Psoas muscle (tissue), 8 donors: Measurements from ENCODE around the gene GMPR2. TPM values are rescaled to one million over a fixed set of nuclear protein-coding genes. Genes with fewer than 3 reads are reported as not detected.

ENCODE experiments used
- ATAC-seq, 4 donors: fragments of 200-7000 bp; cut with Tn5 transposase; one replicate each; pipeline ENCODE4 v1.9.1; 2020; ENCODE audit warnings: moderate library complexity in 3 of 4, mild to moderate bottlenecking in 2 of 4
- DNase-seq, 2 donors: peaks; one replicate each; pipeline ENCODE4 v3.0.0-alpha.2; 2020
- H3K27ac ChIP-seq: fragments of 200-600 bp; one replicate; pipeline ENCODE4 v1.8.0; 2022
- H3K27me3 ChIP-seq, 3 donors: fragments of 200-600 bp in 1 of 3; one replicate each; pipeline versions ENCODE4 v1.6.1 to v1.8.0; 2013 to 2022; ENCODE audit warnings: low read length in 2 of 3, mild to moderate bottlenecking in 2 of 3, moderate library complexity in 1 of 3; ENCODE audit not compliant: insufficient read depth in 3 of 3
- H3K36me3 ChIP-seq, 2 donors: fragments of 200-600 bp in 1 of 2; one replicate each; pipeline versions ENCODE4 v1.6.1 to v1.8.0; 2013 to 2022; ENCODE audit warnings: low read depth in 1 of 2, mild to moderate bottlenecking in 1 of 2, moderate library complexity in 1 of 2; ENCODE audit not compliant: insufficient read depth in 1 of 2
- H3K4me1 ChIP-seq: fragments of 200-600 bp; one replicate; pipeline ENCODE4 v1.8.0; 2022
- H3K4me3 ChIP-seq: fragments of 200-600 bp; one replicate; pipeline ENCODE4 v1.8.0; 2022; ENCODE audit warnings: mild to moderate bottlenecking
- H3K9me3 ChIP-seq: fragments of 200-600 bp; one replicate; pipeline ENCODE4 v1.8.0; 2022
- CTCF ChIP-seq: fragments of 200-600 bp; IDR thresholded peaks from one replicate; pipeline ENCODE4 v1.8.0; 2022; ENCODE audit warnings: antibody characterized with exemption
- WGBS, 3 donors: extraction: QIAGEN DNeasy Blood & Tissue Kit; methylation state at CpG; one replicate each; pipeline versions ENCODE4 v1.1.6 to v1.1.7; 2013; 5-methylcytosine and 5-hydroxymethylcytosine counted together
- intact Hi-C, 2 donors: fragments of 100-400 bp; cut with DNase I; formaldehyde crosslinking; loops; one replicate each; pipeline versions ENCODE4 v1.11.0 to v1.14.2; 2022
- polyA plus RNA-seq, 3 donors: library from polyadenylated mRNA; stranded (reverse); fragments of 200-250 nt; gene quantifications; one replicate each; pipeline ENCODE4 v1.2.3, GENCODE V29; 2013
- total RNA-seq, 4 donors: library from RNA; stranded (reverse); fragmentation: NEBNext Ultra II Directional in 2 of 4; extraction: Animal tissue kit (Norgen Biotek cat#: 25700) in 2 of 4; gene quantifications; one replicate each; pipeline versions ENCODE4 v1.2.1 to v1.2.4, GENCODE V29; 2021 to 2023
- donor health status: healthy with polysubstance abuse.
- donor health status: DM: no; HTN: no; CAD: no; lungs with moderate emphysema.
- donor health status: Bipolar disorder and iron deficiency.
- donor health status: healthy.
- donor health status: DM: yes; HTN: yes; CAD: no.
- donor health status: DM: no; HTN: no; CAD: no.
- donor health status: DM: no; HTN: no; CAD: no.
- donor health status: DM: yes; HTN: yes; CAD: no.

GMPR2 gene
- total and polyA plus RNA-seq, 7 donors = 17.7 to 33.1 (median 24.0) TPM

DNA sequence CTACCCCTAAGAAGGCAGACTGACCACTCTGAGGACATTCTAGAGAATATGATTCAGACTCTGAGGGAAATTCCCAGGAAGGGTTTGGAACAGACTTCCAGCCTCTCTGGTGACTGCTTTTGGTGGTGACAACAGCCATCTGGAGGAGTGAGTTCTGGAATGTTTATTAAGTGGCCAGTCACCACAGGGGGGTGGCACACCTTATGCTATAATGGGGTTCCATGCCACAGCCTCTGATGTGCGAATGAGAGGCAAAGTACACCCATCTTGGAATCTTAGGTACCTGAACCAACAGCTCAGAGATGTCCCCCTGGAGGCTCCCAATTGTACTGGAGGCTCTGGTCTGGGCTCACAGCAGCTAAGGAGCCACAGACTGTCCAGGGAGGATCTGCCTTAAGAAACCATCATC lies 19.2 kb downstream of the GMPR2 start:
- Histone ChIP-seq H3K9me3 (no peaks in the 10 kb centered on the region), H3K36me3 (no peaks in the 10 kb centered on the region), H3K27me3 (no peaks in the 10 kb centered on the region), H3K4me1 (no peaks in the 10 kb centered on the region), H3K4me3 (no peak overlapping the region), H3K27ac (no peak overlapping the region)
- 85 to 100% (median 87%) methylated on average over 1 of the region's 1 CpG for WGBS, 3 donors
- TF ChIP-seq CTCF = no peak
- DNase-seq (no peak), ATAC-seq (no peak)
- intact Hi-C loops = no loop called here

DNA sequence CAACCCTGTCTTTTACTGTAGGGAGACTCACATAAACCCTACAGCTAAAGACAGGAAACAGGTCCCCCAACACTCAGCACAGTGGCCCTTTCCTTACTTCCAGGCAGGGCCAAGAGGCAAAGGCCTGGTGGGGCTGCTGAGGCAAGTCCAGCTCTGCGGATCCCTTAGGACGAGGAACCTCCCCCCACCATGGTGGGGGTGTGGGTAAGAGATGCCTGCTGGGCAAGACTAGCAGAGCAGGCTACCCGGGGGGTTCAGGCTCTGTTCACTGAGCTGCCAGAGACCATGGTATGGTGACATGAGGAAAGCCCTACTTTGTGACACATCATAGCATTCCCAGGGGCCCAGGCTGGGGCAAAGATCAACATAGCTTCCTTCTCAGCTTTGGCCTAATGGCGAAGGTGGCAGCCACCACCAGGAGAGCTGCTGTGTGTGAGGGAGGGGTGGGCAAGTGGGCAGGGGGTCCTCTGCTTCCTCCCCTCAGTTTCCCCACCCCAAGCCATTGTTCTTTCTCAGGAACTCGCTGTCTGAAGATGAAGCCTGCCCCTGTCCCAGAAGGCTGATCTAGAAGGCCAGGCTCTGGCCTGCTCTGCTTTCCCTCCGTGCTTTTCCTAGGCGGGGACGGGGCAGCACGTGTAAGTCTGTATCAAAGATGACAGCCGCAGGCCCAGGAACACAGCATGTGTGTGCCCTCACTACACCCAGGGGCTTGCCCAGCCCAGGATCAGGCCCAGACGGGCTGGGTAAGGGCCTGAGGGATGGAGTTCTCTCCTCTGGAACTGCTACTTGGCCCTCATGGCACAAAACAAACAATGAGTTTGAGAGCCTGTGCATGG lies 19.8 kb downstream of the GMPR2 start:
- DNase-seq = no peak
- no peak for TF ChIP-seq CTCF
- 78 to 80% (median 79%) methylated on average over 11 of the region's 11 CpGs for WGBS, 3 donors

GRCh38 chr14:24253936-24254335 lies 21.2 kb downstream of the GMPR2 start:
- Histone ChIP-seq H3K27ac (no peak overlapping the region), H3K4me1 (no peaks in the 10 kb centered on the region), H3K4me3 (no peak overlapping the region), H3K9me3 (no peaks in the 10 kb centered on the region), H3K36me3 (no peaks in the 10 kb centered on the region), H3K27me3 (no peaks in the 10 kb centered on the region)
- 85 to 87% (median 86%) methylated on average over 7 of the region's 7 CpGs for WGBS, 3 donors
- no peak for TF ChIP-seq CTCF
- intact Hi-C loops = no loop called here
- ATAC-seq (no peak), DNase-seq (no peak)

More for the DNA sequence above, 19.8 kb downstream of the GMPR2 start:
- H3K4me3 ChIP-seq = no peak overlapping the region
- H3K4me1 ChIP-seq = no peaks in the 10 kb centered on the region
- intact Hi-C loops = no loop called here
- H3K36me3 ChIP-seq = no peaks in the 10 kb centered on the region
- no peak for ATAC-seq
- no peak overlapping the region for H3K27ac ChIP-seq
- no peaks in the 10 kb centered on the region for H3K27me3 ChIP-seq
- H3K9me3 ChIP-seq = no peaks in the 10 kb centered on the region

DNA sequence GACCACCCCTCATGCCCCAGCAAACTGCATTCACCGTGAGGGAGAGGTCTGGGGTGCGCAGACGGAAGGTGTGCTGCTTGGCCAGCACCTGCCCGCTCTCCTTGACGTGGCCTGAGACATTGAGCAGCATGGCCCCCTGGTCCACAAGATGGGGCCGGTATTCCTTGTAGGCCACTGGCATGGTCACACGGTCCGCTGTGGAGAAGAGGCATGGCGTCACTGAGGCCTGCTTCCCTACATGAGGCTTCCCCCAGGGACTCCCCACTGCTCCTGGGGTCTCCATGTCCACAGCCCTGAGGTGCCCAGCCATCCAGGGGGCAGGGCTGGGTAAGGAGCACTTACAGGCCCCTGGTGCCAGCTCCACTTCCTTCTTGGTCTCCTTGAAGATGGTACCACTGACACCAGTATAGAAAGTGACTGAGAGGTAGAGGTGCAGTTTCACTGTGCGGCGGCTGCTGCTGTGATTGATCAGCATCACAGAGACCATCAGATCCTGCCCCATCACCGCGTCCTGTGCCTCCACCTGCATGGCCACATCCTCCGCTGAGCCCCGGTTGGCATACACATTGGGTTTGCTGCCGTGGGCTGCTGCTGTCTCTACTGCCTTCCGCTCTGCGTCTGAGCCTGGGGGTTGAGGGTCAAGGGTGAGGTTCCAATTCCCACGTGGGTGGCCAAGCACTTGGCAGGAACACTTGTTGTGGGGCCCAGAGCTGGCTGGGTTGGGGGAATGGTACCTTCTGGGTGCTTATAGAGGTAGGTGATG lies 22.1 kb downstream of the GMPR2 start:
- Histone ChIP-seq H3K4me3 (no peak overlapping the region), H3K4me1 (no peaks in the 10 kb centered on the region), H3K9me3 (no peaks in the 10 kb centered on the region), H3K36me3 (no peaks in the 10 kb centered on the region), H3K27me3 (no peaks in the 10 kb centered on the region), H3K27ac (no peak overlapping the region)
- TF ChIP-seq CTCF = no peak
- intact Hi-C loops = no loop called here
- 89 to 94% (median 91%) methylated on average over 19 of the region's 19 CpGs for WGBS, 3 donors
- ATAC-seq (no peak), DNase-seq (no peak)
